Activated naive CD4-positive, alpha-beta T cell treated with Interleukin-2 at 50 U/mL for 16 hours (primary cell): ENCODE results near the gene ORC4.
"Not testable (repeated sequence)": the region's sequence is repeated elsewhere in the genome, so short reads cannot be mapped to it uniquely, and the experiment has no call there.

Experiments
- DNase-seq: peaks from one replicate; pipeline ENCODE4 v3.0.0-alpha.2; 2020

ORC4 gene

DNA sequence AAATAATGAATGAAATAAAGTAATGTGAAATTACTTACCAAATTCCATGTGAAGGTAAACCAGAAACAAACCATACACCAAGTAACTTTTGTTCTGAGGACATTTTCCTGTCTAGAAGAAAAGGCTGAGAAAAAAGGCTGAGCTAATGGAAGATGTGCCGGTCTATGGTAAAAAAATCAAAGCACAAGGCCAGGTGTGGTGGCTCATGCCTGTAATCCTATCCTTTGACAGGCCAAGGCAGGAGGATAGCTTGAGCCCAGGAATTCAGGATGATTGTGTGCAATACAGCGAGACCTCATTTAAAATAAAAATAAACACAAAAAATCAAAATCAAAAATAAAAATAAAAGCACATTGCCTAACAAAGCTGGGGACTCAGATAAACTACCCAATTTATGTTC is 6.7 kb downstream of the ORC4 start:
- DNase-seq: no peak

DNA sequence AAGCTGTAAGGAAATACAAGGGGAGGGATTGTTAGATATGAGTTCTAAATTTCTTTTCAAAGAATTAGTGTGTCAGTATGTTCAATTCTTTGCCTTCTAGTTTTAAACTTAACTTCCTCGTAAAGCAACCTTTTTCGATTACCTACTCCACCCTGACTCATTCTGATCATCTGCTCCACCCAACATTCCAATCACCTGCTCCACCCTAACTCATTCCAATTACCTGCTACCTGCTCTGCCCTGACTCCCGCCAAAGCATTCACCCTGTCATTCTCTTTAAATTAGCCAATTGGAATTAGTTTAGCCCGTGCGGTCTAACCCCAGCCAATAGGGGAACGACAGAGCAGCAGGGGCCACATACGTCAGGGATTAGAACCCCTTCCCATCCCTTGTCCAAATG is 12.1 kb downstream of the ORC4 start:
- not testable (repeated sequence) for DNase-seq

DNA sequence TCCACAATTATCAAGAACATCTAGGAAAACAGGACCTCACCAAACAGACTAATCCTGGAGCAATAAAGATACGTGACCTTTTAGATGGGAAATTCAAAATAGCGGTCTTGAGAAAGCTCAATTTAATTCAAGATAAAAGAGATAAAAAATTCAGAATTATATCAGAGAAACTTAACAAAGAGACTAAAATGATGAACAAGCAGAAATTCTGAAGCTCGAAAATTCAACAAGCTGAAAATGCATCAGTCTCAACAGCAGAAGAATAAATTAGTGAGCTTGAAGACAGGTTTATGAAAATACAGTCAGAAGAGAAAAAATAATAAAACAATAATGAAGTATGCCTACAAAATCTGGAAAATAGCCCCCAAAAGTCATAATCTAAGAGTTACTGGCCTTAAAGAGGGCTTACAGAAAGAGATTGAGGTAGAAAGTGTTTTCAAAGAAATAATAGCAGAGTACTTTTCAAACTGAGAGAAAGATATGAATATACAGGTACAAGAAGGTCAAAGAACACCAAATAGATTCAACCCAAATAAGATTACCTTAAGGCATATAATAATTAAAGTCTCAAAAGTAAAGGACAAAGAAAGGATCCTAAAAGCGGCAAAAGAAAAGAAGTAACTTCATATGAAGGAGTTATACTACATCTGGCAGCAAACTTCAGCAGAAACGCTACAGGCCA is 13.2 kb downstream of the ORC4 start:
- DNase-seq: no peak

DNA sequence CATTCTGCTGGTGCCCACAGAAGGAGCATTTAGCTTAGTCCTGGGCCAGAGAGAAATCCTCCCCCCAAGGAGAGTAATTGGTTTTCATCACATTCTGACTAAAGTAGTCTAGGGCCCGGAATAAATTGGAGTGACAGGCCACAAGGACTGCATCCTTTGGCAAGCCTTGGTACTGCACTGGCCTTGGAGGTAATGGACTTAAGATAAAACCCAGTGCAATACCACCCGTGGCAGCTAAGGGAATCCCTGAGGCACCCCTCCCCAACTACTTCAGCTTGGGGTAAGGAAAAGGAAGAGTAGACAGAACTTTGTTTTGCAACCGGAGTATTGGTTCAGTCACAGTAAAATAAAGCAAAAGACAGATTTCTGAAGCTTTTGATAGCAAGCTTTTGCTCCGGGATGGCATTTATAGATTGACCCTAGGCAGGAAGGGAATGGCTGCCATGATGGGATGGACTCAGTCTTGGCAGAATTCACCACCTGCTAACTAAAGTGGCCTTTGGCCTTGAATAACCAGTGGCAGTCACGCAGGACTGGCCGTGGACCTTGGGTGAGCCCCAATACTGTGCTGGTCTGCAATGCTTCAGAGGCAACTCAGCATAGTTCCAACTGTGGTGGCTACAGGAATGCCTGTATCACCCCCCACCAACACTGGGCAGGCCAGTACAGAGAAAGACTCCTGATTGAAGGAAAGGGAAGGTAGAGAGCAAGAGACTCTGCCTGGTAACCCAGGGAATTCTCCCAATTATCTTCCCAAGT is 14.1 kb downstream of the ORC4 start:
- no peak for DNase-seq

DNA sequence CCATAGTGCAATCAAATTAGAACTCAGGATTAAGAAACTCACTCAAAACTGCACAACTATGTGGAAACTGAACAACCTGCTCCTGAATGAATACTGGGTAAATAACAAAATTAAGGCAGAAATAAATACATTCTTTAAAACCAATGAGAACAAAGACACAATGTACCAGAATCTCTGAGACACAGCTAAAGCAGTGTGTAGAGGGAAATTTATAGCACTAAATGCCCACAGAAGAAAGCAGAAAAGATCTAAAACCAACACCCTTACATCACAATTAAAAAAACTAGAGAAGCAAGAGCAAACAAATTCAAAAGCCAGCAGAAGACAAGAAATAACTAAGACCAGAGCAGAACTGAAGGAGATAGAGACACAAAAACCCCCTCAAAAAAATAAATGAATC is 18.1 kb downstream of the ORC4 start:
- DNase-seq: not testable (repeated sequence)

DNA sequence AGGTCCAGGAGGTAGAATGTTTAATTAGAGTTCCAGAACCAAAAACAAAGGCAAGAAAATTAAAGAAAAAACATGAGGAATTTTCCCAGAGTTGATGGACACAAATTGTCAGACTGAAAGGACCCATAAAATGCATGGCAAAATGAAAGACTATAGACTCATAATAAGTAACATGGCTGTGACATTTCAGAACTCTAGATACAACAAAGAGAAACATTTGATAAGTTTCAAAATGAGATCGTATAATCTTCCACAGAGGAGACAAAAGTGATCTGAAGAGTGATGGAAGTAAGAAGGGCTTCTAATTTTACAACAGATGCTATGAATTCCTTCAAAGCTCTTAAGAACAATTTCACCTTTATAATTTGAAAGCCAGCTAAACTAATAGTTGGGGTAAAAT is 20.4 kb downstream of the ORC4 start:
- no peak for DNase-seq

DNA sequence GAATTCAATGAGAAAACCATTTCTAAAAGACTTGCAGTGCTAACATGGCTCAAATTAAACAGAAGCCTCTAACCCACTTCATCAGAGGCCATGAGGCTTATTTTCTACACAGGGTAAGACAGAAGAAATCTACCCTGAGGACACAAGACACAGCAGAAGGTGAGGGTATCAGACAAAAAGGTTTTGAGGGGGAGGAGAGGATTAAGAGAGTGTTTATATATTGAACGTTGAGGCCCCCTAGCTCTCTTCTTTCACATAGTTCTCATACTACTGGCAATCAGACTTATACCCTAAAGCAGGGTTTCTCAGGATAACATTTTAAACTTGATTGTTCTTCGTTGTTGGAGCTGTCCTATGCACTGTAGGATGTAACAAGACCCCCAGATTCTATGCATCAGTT is 21.4 kb downstream of the ORC4 start:
- no peak for DNase-seq

DNA sequence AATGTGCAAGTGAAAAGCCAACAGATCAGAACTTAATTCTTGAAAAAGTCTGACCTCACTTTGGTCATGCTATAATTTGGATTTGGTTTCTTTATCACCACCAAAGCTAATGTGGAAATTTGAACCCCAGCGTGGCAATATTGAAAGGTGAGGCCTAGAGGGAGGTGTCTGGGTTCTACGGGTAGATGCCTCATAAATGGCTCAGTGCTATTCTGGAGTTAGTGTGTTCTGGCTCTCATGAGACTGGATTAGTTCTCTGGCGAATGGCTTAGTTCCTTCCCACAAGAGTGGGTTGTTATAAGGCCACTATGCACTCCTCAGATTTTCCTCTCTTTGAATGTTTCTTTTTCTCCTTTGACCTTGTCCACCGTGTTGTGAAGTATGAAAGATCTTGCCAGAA is 22.3 kb downstream of the ORC4 start:
- no peak for DNase-seq

DNA sequence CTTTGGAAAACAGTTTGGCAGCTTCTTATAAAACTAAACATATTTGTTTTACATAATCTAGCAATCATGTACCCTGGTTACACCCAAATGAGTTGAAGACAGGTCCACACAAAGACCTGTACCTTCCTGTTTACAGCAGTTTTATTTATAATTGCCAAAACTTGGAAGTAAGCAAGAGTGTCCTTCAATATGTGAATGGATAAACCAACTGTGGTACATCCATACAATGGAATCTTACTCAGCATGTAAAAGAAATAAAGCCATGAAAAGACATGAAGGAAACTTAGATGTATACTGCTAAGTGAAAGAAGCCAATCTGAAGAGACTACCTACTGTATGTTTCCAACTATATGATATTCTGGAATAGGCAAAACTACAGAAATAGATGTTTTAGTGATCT is 23.7 kb downstream of the ORC4 start:
- no peak for DNase-seq

DNA sequence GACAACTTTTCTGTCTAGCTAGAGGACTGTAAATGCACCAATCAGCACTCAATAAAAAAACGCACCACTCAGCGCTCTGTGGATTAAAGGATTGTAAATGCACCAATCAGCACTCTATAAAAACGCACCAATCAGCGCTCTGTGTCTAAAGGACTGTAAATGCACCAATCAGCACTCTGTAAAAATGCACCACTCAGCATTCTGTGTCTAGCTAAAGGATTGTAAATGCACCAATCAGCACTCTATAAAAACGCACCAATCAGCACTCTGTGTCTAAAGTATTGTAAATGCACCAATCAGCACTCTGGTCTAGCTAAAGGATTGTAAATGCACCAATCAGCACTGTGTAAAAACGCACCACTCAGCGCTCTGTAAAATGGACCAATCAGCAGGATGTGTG is 25.6 kb downstream of the ORC4 start:
- not testable (repeated sequence) for DNase-seq

DNA sequence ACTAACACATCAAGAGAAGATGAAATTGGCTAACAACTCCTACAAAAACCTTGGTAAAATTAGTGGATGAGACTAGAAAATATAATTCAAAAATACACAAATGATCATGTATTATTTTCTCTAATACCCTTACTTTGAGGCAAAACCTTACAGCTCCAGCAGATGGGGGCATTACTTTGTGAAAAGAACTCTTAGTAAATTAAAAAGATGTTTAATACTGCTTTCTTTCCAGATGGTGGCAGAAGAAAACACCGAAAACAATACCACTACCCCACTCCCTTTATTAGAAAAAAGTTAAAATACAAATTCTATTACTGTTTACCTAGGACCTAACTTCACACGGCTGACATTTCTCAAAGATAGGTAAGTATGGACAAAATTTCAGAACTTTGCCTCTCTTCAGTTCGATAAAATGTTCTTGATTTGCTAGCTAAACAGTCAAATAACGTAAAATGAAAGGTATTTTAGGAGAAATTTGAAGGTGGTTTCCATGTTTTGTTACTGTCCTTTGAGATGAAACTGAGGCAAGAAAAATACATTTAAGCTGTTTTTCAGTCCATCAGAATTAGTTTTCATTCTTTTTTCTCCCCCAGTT is 30.6 kb downstream of the ORC4 start:
- DNase-seq: no peak

DNA sequence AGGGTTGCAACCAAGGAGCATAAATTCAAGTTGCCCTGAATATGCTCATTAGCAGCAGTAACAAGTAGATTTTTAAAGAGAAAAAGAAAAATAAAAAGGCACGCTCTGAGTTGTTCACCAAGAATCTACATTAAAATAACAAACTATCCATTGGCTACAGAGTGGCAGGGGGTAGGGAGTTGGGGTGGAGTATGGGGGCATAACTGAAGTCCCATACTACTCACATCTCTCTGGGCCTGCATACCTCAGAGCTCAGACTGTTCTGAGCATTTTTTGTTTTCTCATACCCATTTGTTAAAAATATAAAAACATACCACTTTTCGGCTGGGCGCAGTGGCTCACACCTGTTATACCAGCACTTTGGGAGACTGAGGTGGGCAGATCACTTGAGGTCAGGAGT is 31.4 kb downstream of the ORC4 start:
- no peak for DNase-seq

DNA sequence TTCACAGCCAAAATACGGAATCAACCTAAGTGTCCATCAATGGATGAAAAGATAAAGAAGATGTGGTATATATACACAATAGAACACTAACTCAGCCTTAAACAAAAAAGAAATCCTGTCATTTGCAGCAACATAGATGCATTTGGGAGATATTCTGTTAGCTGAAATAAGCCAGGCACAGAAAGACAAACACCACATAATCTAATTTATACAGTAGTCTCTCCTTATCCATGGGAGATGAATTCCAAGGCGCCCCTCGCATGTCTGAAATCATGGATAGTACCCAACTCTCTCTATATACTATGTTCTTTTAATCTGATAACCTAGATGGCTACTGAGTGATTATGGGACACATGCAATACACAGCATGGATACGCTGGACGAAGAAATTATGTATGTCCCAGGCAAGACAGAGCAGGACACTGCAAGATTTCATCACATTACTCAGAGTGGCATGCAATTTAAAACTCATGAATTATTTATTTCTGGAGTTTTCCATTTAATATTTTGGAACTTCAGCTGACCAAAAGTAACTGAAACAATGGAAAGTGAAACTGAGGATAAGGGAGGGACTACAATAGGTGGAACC is 39.5 kb downstream of the ORC4 start:
- no peak for DNase-seq

DNA sequence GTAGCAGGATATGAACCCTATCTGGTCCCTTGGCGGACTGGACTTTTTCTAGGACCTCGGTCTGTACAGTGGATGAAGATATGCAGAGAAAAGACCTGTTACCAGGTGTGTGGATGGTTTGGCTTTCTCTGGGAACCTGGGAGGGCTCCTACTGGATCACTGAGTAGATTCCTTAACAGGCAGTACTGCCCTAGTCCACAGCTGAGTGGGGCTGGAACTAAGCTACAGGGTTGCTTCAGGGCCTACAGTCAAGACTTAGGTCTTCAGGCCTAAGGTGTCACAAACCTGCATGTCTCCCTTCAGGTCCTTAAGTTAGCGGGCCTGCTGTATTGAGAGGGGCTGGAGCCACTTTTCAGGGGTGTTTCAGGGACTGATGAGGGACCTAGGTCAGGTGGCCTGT is 42.9 kb downstream of the ORC4 start:
- no peak for DNase-seq

DNA sequence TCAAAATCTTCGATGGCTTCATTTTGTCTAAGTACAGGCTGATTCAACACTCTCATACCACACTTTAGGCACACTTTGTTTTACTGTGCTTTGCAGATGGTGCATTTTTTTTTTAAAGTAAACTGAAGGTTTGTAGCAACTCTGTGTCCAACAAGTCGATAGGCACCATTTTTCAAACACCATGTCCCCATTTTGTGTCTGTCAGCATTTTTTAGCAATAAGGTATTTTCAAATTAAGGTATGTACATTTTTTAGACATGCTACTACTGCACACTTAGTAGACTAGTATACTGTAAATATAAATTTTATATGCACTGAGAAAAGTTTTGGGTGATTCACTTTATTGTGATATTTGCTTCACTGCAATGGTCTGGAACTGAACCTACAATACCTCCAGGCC is 44.4 kb downstream of the ORC4 start:
- no peak for DNase-seq

DNA sequence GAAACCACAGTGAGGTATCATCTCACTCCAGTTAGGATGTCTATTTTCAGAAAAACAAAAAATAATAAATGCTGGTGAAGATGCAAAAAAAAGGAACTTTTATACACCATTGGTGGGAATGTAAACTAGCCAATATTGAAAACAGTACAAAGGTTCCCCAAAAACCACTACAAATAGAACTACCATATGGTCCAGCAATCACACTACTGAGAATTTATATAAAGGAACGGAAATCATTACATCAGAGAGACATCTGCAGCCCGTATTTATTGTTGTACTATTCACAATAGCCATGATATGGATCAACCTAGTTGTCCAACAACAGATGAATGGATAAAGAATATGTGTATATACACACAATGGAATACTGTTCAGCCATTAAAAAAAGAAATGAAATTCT is 52.0 kb downstream of the ORC4 start:
- no peak for DNase-seq

DNA sequence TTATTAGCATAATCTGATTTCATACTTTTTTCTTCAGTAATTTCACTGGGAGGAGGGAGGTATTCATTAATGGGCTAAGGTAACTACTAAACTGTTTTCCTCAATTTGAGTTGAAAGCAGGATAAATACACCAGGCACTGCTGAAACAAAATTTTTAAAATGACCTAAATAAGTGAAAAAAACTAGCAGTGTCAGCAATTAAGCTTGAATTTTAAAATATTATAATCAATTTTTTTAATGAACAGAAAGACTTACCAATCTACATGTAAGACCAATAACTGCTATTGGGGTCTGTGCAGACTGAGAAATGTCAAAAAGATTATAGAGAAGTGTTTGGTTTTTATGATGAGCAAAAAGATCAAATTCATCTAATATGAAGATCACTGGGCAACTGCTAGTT is 68.4 kb downstream of the ORC4 start:
- DNase-seq: no peak

DNA sequence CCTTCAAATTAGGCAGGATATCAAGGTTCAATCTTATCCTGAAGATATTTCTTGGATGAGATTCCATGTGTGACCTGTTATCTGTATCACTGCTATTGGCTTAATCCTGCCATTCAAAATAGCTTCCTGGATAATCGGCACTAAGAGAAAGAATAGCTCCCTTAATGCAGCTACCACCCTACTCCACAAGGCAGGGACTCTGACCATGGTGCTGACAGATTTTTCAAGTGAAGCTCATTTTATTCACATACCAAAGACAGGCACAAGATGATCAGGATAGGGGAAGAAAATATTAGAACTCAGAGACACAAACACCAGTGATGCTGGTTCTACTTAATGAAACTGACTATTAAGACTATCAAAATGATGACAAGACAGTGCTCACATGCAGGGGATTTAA is 74.9 kb downstream of the ORC4 start:
- DNase-seq: no peak

DNA sequence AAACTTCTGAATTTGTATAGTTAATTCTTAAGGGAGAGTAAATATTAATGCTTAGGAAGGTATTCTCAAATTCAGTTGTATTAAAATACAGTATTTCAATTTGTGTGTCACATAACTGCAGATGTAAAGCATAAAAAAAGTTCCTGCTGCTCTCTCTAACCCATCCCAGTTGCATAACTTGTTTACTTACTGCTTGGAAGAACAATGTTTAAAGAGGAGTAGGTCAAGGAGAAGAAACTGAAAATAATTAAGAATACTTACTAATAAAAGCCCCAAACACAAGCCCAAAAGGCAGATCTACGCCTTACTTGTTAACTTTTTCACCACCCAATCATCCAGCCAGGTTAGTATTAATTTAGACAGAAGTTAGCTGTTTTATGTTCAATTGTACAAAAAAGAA is 81.2 kb downstream of the ORC4 start:
- no peak for DNase-seq

DNA sequence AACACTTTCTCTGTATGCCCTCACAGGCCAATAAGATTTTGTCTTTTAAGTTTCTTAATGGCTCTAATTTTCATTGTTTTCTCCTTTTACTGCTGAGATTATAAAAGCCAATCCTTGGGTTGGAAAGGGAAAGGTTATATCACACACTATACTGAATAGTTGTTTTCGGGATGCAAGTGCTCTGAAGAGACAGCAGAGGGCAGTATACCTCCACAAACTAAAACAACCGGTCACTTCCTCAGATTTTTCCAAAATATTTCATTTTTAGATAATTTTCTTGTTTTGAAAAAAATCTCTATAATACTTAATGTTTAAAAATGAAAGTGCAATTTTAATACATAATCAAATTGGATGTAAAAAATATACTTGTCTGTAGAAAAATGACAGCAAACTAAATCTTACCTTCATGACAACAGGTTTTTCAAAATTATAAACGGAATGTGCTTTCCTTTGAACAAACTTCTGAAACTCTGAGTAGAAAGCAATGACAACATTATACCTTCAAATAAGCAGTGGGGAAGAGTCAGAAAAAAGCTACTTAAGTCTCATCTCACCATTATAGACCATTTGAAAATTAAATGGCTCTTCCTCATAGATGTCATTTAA is 82.7 kb downstream of the ORC4 start:
- no peak for DNase-seq

DNA sequence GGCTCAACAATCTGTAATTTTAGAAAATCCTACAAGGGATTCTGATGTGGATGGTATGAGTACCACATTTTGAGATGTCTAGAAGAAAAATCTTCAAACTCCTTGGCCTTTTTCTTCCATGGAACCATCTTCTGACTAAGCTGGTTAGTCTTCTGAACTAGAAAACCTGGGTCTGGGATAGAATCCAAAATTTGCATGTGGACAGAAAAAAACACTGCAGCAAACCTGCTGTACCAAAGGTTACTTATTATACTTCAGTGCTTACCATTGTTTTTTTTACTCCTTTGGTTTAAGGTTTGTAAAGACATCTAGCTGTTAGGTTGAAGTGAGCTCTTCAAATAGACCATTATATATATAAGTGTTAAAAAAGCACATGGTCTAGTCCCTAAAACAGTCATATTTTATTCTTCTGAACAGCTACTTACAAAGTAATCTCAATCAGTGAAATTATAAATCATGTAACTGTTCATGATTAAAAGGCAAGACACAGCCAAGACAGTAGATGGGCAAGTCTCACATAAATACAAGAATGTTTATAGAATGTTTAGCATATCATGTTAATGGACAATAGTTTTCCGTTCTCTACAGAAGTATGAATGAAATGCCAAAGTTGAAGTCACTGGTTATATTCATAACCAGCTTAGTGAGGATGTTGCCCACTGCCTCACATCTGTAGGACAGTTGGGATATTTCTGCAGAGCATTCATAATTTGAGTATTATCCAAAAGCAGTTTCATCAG is 85.5 kb downstream of the ORC4 start:
- no peak for DNase-seq

DNA sequence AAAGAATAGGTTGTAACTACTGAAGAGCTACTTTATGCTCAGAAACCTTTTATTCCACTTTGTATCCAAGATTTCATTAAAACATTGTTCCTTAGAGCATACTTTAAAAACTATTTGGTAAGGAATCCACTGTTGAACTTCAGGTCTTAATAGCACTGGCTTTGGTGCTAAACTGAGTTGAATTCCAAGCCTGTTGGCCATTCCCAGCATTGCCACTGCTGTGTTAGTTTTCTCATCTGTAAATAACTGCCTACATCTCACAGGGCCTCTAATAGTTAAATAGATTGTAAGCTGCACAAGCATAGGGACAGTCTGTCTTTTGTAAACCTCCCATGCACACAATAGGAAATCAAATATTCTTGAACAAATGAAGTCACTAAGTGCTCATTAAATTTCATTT is 86.6 kb downstream of the ORC4 start:
- no peak for DNase-seq

DNA sequence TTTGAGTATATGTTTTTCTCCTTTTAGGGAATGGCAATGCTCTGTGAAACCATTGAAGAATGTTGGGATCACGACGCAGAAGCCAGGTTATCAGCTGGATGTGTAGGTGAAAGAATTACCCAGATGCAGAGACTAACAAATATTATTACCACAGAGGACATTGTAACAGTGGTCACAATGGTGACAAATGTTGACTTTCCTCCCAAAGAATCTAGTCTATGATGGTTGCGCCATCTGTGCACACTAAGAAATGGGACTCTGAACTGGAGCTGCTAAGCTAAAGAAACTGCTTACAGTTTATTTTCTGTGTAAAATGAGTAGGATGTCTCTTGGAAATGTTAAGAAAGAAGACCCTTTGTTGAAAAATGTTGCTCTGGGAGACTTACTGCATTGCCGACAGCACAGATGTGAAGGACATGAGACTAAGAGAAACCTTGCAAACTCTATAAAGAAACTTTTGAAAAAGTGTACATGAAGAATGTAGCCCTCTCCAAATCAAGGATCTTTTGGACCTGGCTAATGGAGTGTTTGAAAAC is 93.4 kb downstream of the ORC4 start:
- DNase-seq: no peak
